GM23338 (cell line): Measurements from ENCODE around the gene GMEB2. TPM values are rescaled to one million over a fixed set of nuclear protein-coding genes. Genes with fewer than 3 reads are reported as not detected.

Experiments used
- ATAC-seq: fragments of 200-7000 bp; cut with Tn5 transposase; 3 replicates; pipeline ENCODE4 v1.9.1; 2020
- DNase-seq: peaks from one replicate; pipeline ENCODE4 v3.0.0-alpha.2; 2015; ENCODE audit warnings: low spot score
- H2AFZ ChIP-seq: fragments of 200-600 bp; sonication (generic); 2 replicates; pipeline ENCODE4 v1.8.0; 2016; ENCODE audit warnings: antibody characterized with exemption, mild to moderate bottlenecking, moderate library complexity
- H3F3A ChIP-seq: fragments of 200-600 bp; sonication (generic); replicated peaks from 2 replicates; pipeline ENCODE4 v1.8.0; 2017; ENCODE audit warnings: antibody characterized with exemption, mixed run types, low read depth
- H3K27ac ChIP-seq: fragments of 200-600 bp; sonication (generic); 2 replicates; pipeline ENCODE4 v1.6.1; 2016; ENCODE audit warnings: low read depth
- H3K27me3 ChIP-seq: fragments of 200-600 bp; sonication (generic); 2 replicates; pipeline ENCODE4 v1.8.0; 2016; ENCODE audit warnings: mild to moderate bottlenecking, mixed run types, moderate library complexity; ENCODE audit not compliant: insufficient read depth
- H3K36me3 ChIP-seq: fragments of 200-600 bp; sonication (generic); 2 replicates; pipeline ENCODE4 v1.8.0; 2016; ENCODE audit warnings: mild to moderate bottlenecking; ENCODE audit not compliant: insufficient read depth
- H3K4me1 ChIP-seq: fragments of 200-600 bp; sonication (generic); 2 replicates; pipeline ENCODE4 v1.8.0; 2016; ENCODE audit warnings: mild to moderate bottlenecking, moderate library complexity; ENCODE audit not compliant: insufficient read depth
- H3K4me2 ChIP-seq: fragments of 200-600 bp; sonication (generic); 2 replicates; pipeline ENCODE4 v1.7.1; 2017; ENCODE audit warnings: mixed run types
- H3K4me3 ChIP-seq: fragments of 200-600 bp; sonication (generic); 2 replicates; pipeline ENCODE4 v1.6.1; 2016; ENCODE audit warnings: mixed run types
- H3K79me2 ChIP-seq: fragments of 200-600 bp; sonication (generic); replicated peaks from 2 replicates; pipeline ENCODE4 v1.8.0; 2017; ENCODE audit warnings: mild to moderate bottlenecking; ENCODE audit not compliant: insufficient read depth
- H3K9me2 ChIP-seq: fragments of 200-600 bp; sonication (generic); 2 replicates; pipeline ENCODE4 v1.8.0; 2017; ENCODE audit not compliant: insufficient read depth
- H4K20me1 ChIP-seq: fragments of 200-600 bp; sonication (generic); replicated peaks from 2 replicates; pipeline ENCODE4 v1.8.0; 2017; ENCODE audit warnings: mild to moderate bottlenecking; ENCODE audit not compliant: insufficient read depth
- H3K27ac Mint-ChIP-seq: 2 replicates; pipeline ENCODE4 v1.8.0; 2020; ENCODE audit warnings: inconsistent platforms, mild to moderate bottlenecking, moderate library complexity, mixed read lengths
- H3K27me3 Mint-ChIP-seq: 3 replicates; pipeline ENCODE4 v1.8.0; 2022; ENCODE audit warnings: low read depth, mild to moderate bottlenecking, moderate library complexity, mixed read lengths, inconsistent platforms; ENCODE audit not compliant: insufficient read depth, poor library complexity
- H3K36me3 Mint-ChIP-seq: 3 replicates; pipeline ENCODE4 v1.8.0; 2021; ENCODE audit warnings: low read depth, mild to moderate bottlenecking, inconsistent platforms, moderate library complexity, mixed read lengths
- H3K4me1 Mint-ChIP-seq: 3 replicates; pipeline ENCODE4 v1.8.0; 2020; ENCODE audit warnings: mild to moderate bottlenecking, inconsistent platforms, mixed read lengths
- H3K4me3 Mint-ChIP-seq: 3 replicates; pipeline ENCODE4 v1.8.0; 2021; ENCODE audit warnings: moderate library complexity, mild to moderate bottlenecking, inconsistent platforms, mixed read lengths
- H3K9me3 Mint-ChIP-seq: 3 replicates; pipeline ENCODE4 v1.8.0; 2020; ENCODE audit warnings: moderate library complexity, mild to moderate bottlenecking, inconsistent platforms, mixed read lengths
- CREB1 ChIP-seq: fragments of 250-450 bp; sonication (Bioruptor Pico); IDR thresholded peaks from 2 replicates; pipeline ENCODE4 v1.5.0; 2020; ENCODE audit warnings: low read depth, mild to moderate bottlenecking, moderate library complexity
- POLR2AphosphoS5 ChIP-seq: IDR thresholded peaks from 2 replicates; pipeline ENCODE4 v1.6.1; 2016; ENCODE audit warnings: antibody characterized with exemption, low read depth
- ZNF331 ChIP-seq: fragments of 250-450 bp; sonication (Bioruptor Pico); IDR thresholded peaks from 2 replicates; pipeline ENCODE4 v1.5.0; 2020; ENCODE audit warnings: low read depth, mild to moderate bottlenecking, moderate library complexity
- ZNF462 ChIP-seq: fragments of 250-450 bp; sonication (Bioruptor Pico); IDR thresholded peaks from 2 replicates; pipeline ENCODE4 v1.5.0; 2020; ENCODE audit warnings: mild to moderate bottlenecking, moderate library complexity
- polyA plus RNA-seq: library from polyadenylated mRNA; unstranded; fragments of >200 nt; fragmentation: Nextera tagmentation; extraction: Ambion mirVana; gene quantifications from 2 replicates; pipeline ENCODE4 v1.2.1, GENCODE V29; 2016
- total RNA-seq: library from RNA; depleted of rRNA; stranded (reverse); fragments of >200 nt; shearing (Covaris generic); gene quantifications from 2 replicates; pipeline ENCODE4 v1.2.3, GENCODE V29; 2014

GMEB2 gene
- total and polyA plus RNA-seq, 2 experiments from 2014 or later, result 4.4 to 20.6 TPM

- peak overlapping the region; percentile 89 for H3K4me2 ChIP-seq
- H3K36me3 ChIP-seq, result no peaks in the 10 kb centered on the region
- TF ChIP-seq ZNF331 (CRISPR knock-in tag), result no peak
- TF ChIP-seq ZNF462, result no peak
- peak; percentile 71 for TF ChIP-seq CREB1 (CRISPR knock-in tag)
- peak; percentile 76 for TF ChIP-seq POLR2AphosphoS5
- H3K27ac ChIP-seq, result no peak overlapping the region
- H4K20me1 ChIP-seq, result no peaks in the 10 kb centered on the region
- H3F3A ChIP-seq, result peaks cover 10% of the 10 kb centered on the region; the same call in 1 of the 2 replicates
- Mint-ChIP-seq H3K36me3 (peaks cover 2% of the 10 kb centered on the region; the same call in 1 of the 3 replicates), H3K9me3 (no peaks in the 10 kb centered on the region), H3K27me3 (peaks cover 12% of the 10 kb centered on the region), H3K27ac (no peak overlapping the region), H3K4me3 (peak overlapping the region; percentile 73), H3K4me1 (peaks cover 18% of the 10 kb centered on the region)
- peaks cover 33% of the 10 kb centered on the region for H3K79me2 ChIP-seq
- peak overlapping the region; percentile 91 for H3K4me3 ChIP-seq
- H3K9me2 ChIP-seq, result no peaks in the 10 kb centered on the region
- DNase-seq (peak; percentile 97), ATAC-seq (peak; percentile 70)
- peak overlapping the region; percentile 90; the same call in 1 of the 2 replicates for H2AFZ ChIP-seq
- H3K4me1 ChIP-seq, result peaks cover 3% of the 10 kb centered on the region; the same call in 1 of the 2 replicates
- no peaks in the 10 kb centered on the region for H3K27me3 ChIP-seq
Observed at GRCh38 chr20:63627129-63627750, 339 bp upstream of the GMEB2 start.
